GM21390 (cell line): Measurements from ENCODE around the gene BORCS5.
"Not testable (repeated sequence)": the region's sequence is repeated elsewhere in the genome, so short reads cannot be mapped to it uniquely, and the experiment has no call there.

Source experiments
- ATAC-seq: cut with Tn5 transposase; IDR thresholded peaks from one replicate; pipeline ENCODE4 v1.9.1; 2021; ENCODE audit not compliant: unreplicated experiment

BORCS5 gene

DNA sequence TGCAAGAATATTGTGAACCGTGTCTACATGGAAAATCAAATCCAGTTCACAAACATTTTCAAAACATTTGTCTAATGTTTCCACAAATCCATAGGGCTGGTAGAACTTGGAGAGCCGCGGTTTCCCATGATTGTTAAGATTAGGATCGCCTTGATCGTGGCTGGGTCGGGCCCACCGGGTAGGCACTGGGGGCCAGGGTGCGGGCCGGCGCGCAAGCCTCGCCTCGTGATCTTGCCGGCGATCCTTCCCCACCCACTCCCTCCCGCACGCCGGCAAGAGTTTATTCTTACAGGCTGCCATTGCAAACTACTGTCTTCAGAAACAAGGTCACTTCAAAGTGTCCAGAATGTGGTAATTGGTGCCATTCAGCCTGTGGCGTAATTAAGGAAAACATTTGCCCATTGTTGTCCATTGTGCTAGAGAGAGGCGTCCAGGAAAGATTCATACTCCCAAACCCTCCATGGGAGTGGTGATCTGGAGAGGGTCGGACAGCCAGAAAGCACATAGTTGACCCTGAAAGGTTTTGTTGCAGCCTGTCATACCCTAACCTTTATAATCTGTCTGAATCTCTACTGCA lies 95.5 kb downstream of the BORCS5 start:
- no peak for ATAC-seq

DNA sequence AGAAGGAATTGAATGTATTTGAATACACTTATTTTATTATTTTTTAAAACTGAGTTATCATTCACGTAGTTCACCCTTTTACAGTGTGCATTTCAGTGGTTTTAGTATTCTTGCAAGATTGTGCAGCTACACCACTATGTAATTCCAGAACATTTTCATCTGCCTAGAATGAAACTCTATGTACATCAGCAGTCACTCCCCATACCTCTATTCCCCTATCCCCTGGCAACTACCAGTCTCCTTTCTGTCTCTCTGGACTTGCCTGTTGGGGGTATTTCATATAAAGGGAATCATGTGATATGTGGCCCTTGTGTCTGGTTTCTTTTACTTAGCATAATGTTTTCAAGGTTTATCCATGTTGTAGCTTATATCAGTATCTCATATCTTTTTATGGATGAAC lies 96.8 kb downstream of the BORCS5 start:
- ATAC-seq, result no peak

DNA sequence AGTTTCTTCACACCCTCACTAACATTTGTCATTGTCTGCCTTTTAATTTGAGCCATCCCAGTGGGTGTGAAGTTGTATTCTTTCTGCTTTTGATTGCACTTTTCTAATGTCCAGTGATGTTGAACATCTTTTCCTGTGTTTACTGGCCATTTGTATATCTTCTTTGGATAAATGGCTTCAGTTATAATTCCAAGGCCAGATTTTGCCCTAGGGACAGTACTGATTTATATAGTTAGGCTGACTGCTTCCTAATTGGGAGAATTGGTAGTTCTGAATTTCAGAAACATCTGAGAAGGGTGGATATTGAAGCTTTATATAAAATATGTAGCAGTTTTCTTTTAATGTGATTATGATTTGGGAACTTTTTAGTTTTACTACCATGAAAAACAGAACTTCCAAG lies 97.4 kb downstream of the BORCS5 start:
- ATAC-seq, result no peak

- ATAC-seq, result no peak
These were observed 99.8 kb downstream of the BORCS5 start for GRCh38 chr12:12456637-12457036.

GRCh38 chr12:12460935-12461922 lies 104.4 kb downstream of the BORCS5 start:
- no peak for ATAC-seq

DNA sequence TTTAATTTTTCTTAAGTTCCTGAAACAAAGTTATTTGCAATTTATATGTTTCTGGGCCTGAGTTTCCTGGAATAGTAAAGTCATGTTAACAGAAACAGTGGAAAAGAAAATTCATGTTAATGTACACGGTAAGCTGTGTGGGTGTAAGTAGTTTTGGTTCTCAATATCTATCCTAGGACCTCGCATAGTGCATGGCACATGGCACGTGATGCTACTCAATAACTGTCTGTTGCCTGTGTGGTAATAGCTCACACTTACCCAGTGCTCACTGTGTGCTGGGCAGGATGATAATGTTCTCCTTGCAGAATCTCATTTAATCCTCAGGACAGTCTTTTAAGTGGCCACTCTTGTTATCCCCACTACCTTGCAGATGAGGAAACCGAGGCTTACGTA lies 105.0 kb downstream of the BORCS5 start:
- ATAC-seq, result no peak

DNA sequence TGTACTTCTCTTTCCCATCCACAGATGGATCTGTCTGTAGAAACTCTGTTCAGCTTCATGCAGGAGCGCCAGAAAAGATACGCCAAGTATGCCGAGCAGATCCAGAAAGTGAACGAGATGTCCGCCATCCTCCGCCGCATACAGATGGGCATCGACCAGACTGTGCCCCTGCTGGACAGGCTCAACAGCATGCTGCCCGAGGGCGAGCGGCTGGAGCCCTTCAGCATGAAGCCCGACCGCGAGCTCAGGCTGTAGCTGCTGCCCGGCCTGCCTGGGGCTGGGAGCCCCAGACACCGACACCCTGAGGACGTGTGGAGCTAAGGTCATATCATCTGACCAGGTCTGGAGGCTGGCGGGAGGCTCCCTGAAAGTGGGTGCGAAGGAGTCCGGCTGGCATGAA lies 108.6 kb downstream of the BORCS5 start:
- no peak for ATAC-seq

GRCh38 chr12:12466157-12466556 lies 109.3 kb downstream of the BORCS5 start:
- no peak for ATAC-seq

DNA sequence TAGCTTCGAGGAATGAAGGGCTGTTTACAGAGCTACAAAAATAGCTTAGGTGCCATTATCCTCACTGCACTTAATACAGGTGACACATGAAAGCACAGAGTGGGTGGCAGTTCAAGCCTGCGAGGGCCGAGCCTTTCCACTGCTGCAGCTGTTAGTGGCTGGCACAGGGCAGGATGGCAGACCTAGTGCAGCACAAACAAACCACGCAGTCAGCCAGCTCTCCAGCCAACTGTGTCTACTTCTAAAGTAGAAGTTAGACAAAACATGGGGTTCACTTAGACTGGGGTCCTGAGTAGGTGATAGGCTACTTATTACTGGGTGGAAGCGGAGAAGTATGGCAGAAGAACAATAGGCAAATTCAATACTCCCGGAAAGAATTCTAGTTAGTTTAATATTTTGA lies 110.4 kb downstream of the BORCS5 start:
- ATAC-seq, result no peak

- no peak for ATAC-seq
These were observed 110.9 kb downstream of the BORCS5 start for GRCh38 chr12:12467688-12468261.

DNA sequence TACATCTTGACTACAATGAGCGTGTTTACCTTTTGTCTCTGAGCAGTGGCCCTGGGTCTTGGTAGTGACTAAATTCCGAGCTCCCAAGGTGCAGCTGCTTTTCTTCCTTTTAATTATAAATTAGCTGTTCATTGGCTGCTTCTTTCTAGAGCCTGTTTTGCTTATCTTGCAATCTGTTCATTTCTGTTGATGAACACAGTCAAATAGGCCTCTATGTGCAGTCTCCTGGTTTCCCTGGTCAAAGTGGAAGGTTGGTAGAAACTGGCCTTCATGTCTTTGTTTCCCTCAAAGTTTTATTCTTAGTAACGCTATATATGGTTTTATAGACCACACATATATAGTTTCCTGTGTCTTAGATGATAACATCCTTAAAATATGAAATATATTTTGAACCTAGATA lies 111.7 kb downstream of the BORCS5 start:
- ATAC-seq, result no peak

DNA sequence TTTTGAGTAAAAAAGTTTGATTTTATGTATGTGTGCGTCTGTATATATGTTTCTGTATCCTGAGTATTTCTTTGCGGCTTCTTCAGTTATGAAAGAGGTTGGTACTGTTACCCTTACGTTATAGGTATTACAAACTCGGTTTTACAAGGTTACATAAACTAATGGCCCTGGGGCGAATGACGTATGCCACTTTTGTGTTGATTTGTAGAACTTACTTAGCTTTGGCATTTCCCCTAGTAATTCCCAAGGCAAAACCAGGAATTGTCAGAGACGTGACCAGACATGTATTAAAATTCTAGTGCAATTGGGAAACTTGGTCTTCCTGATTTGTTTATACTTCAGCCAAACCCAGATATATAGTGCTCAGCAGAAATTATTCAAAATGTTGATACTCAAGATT lies 112.5 kb downstream of the BORCS5 start:
- ATAC-seq, result no peak

DNA sequence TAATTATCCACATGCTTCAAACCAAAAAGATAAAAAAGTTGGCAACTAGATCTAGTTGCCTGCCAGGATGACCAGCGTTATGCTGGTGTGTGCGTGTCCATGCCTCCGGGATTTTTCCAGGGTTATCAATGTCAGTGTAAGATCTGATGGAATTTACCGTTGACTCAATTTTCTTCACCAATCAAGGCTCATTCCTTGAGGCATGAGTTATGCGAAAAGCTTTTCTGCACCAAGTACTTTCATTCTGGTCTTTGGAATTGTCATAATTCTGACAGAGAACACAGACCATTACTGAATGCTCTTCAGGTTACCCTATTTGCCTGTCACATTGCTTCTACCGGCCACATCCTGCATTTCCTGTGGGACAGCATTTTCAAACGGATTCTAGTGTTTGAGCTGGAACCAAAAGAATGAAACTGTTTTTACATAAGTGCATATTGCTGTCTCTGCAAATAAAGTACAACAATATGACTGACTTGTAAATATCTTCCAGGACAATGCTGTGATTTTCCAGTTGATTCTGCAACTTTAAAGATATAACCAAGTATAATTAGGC lies 114.0 kb downstream of the BORCS5 start:
- no peak for ATAC-seq

GRCh38 chr12:12471982-12472961 lies 115.4 kb downstream of the BORCS5 start:
- not testable (repeated sequence) for ATAC-seq

GRCh38 chr12:12473223-12473622 lies 116.3 kb downstream of the BORCS5 start:
- no peak for ATAC-seq

DNA sequence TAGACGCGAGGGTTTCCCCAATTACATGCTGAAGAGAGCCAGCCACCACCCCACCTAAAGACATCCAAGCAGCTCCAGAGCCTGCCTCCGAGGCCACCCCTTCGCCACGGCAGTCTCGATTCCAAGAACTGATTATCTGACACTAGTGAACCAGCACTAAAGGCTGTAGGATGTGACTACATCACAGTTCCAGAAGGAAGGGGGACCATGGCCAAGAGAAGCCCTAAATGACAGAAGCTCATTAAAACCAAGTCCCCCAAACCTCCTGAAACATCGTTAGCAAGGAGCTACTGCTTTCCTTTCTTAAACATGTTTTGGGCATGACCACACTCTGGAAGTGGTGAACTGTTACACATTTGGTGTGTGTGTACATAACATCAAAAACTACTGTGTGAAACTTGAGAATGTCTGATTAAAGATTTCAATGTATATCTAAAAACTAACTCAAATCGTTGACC lies 117.6 kb downstream of the BORCS5 start:
- peak; percentile 20 for ATAC-seq

- ATAC-seq, result peak; percentile 90
These were observed 118.3 kb downstream of the BORCS5 start for GRCh38 chr12:12474931-12475795.

DNA sequence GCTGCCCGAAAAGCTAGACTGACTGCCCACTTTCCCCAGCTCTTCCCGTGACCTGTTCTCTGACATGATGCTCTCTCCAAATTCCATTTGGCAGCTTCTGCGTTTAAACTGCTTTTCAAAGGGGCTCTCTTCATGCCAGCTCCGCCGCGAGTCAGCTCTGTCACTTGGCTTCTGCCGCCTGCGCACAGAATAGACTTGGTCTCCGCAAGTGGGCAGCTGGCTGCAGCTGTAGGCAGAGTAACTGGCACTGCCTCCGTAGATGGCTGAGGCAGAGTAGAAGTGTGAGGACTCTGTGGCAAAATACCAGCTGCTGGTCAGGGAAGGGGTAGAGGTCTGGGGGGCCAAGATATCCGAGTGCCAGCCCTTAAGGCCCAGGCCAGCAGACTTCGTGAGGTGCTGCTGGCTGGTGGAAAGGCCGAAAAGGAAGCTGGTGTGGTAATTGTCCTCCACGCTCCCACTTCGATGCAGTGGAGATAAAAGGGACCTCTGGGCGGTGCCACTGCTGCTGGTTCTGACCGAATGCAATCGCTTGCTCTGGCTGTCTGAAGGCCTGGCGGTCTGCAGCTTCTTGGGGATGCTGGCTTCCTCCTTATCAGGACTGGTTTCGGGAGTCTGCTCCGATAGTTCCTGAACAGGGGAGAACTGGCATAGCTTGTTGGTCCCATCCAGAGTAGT lies 120.1 kb downstream of the BORCS5 start:
- no peak for ATAC-seq

- ATAC-seq, result no peak
These were observed 120.6 kb downstream of the BORCS5 start for GRCh38 chr12:12477532-12477890.
